HepG2 (cell line): ENCODE measurements around the gene DLG1. TPM values are rescaled to one million over a fixed set of nuclear protein-coding genes. Genes with fewer than 3 reads are reported as not detected.

Experiments used
- ATAC-seq: fragments of 200-7000 bp; cut with Tn5 transposase; 3 replicates; pipeline ENCODE4 v1.9.1; 2020; ENCODE audit warnings: mild to moderate bottlenecking, moderate library complexity
- BruUV-seq: library from RNA; stranded (reverse); fragments of 400-500 nt; replicated peaks from 2 replicates; lab custom pipeline; 2021; lab: Mats Ljungman, UMichigan
- CTCF ChIA-PET: fragments of 300-600 bp; formaldehyde crosslinking; extraction: SDS; loops from one replicate; lab custom pipeline; 2021; ENCODE audit warnings: low total read pairs, inconsistent platforms, low intra/inter-chr PET ratio; lab: Yijun Ruan, JAX
- POLR2A ChIA-PET: fragments of 350-600 bp; sonication (Branson Sonifier 250); formaldehyde crosslinking; loops from one replicate; lab custom pipeline; 2020; ENCODE audit warnings: antibody characterized with exemption, inconsistent platforms; lab: Yijun Ruan, JAX
- DNase-seq: peaks from one replicate; pipeline ENCODE4 v3.0.0-alpha.2; 2015; ENCODE audit warnings: low spot score
- FAIRE-seq: peaks from 3 replicates; lab custom pipeline; 2011; peaks lifted over from hg19 to GRCh38; lab: Jason Lieb, UNC
- H2AFZ ChIP-seq: one replicate; pipeline ENCODE4 v1.6.1; 2011; ENCODE audit warnings: low read length, inconsistent platforms
- H3K27ac ChIP-seq: fragments of 300-600 bp; 3 replicates; pipeline ENCODE4 v1.8.0; 2011; ENCODE audit warnings: mixed run types, mild to moderate bottlenecking, mixed read lengths, low read length, inconsistent platforms; ENCODE audit not compliant: insufficient read depth; ENCODE audit errors: extremely low read length
- H3K27me3 ChIP-seq, 2 experiments: fragments of 200-600 bp in 1 of 2; 2 replicates in 1 of 2; 3 replicates in 1 of 2; pipeline versions ENCODE4 v1.6.0 to v1.8.0; 2011; ENCODE audit warnings: low read length in 2 of 2, mild to moderate bottlenecking in 2 of 2, moderate library complexity in 2 of 2, inconsistent platforms in 1 of 2; ENCODE audit not compliant: insufficient read depth in 2 of 2, control insufficient read depth in 1 of 2
- H3K36me3 ChIP-seq, 2 experiments: fragments of 200-600 bp in 1 of 2; replicated peaks in 1 of 2; 2 replicates in 1 of 2; 3 replicates in 1 of 2; pipeline versions ENCODE4 v1.5.1 to v1.8.0; 2011; ENCODE audit warnings: low read length in 2 of 2, inconsistent platforms in 1 of 2; ENCODE audit not compliant: insufficient read depth in 2 of 2, control insufficient read depth in 1 of 2
- H3K4me1 ChIP-seq: 2 replicates; pipeline ENCODE4 v1.5.1; 2012; ENCODE audit warnings: low read length, inconsistent platforms; ENCODE audit not compliant: insufficient read depth
- H3K4me2 ChIP-seq: 2 replicates; pipeline ENCODE4 v1.6.0; 2011; ENCODE audit warnings: low read depth, low read length, inconsistent platforms
- H3K4me3 ChIP-seq, 3 experiments: fragments of 200-600 bp in 1 of 3; sonication (generic), shearing (Covaris generic) in 1 of 3; replicated peaks in 1 of 3; 2 replicates each; pipeline ENCODE4 v1.5.1; 2011 to 2016; ENCODE audit warnings: low read length in 3 of 3, inconsistent platforms in 2 of 3, low read depth in 2 of 3, mild to moderate bottlenecking in 2 of 3, control low read depth in 1 of 3, mixed read lengths in 1 of 3; ENCODE audit not compliant: insufficient read depth in 1 of 3
- H3K79me2 ChIP-seq: one replicate; pipeline ENCODE4 v1.6.1; 2011; ENCODE audit warnings: low read length, inconsistent platforms; ENCODE audit not compliant: insufficient read depth
- H3K9ac ChIP-seq: 2 replicates; pipeline ENCODE4 v1.6.0; 2011; ENCODE audit warnings: mild to moderate bottlenecking, low read depth, low read length, inconsistent platforms; ENCODE audit not compliant: insufficient read depth
- H3K9me3 ChIP-seq: 2 replicates; pipeline ENCODE4 v1.5.1; 2012; ENCODE audit warnings: mild to moderate bottlenecking, low read length
- H4K20me1 ChIP-seq: 2 replicates; pipeline ENCODE4 v1.6.0; 2011; ENCODE audit warnings: inconsistent platforms, mild to moderate bottlenecking, low read length, moderate library complexity; ENCODE audit not compliant: insufficient read depth
- ATRX ChIP-seq: sonication (generic); formaldehyde crosslinking; IDR thresholded peaks from 2 replicates; pipeline ENCODE4 v1.4.0; 2020; ENCODE audit warnings: missing genetic modification reagents, borderline replicate concordance
- DNMT1 ChIP-seq: sonication (generic); formaldehyde crosslinking; IDR thresholded peaks from 2 replicates; pipeline ENCODE4 v1.5.1; 2020; ENCODE audit warnings: mild to moderate bottlenecking, missing genetic modification reagents
- KDM5B ChIP-seq: sonication (generic); formaldehyde crosslinking; IDR thresholded peaks from 2 replicates; pipeline ENCODE4 v1.4.0; 2020; ENCODE audit warnings: missing genetic modification reagents, mild to moderate bottlenecking, borderline replicate concordance
- KLF6 ChIP-seq: IDR thresholded peaks from 2 replicates; pipeline ENCODE4 v1.8.0; 2016; ENCODE audit warnings: missing biosample characterization, missing genetic modification reagents
- MAFF ChIP-seq: IDR thresholded peaks from 2 replicates; pipeline ENCODE4 v1.6.1; 2011; ENCODE audit warnings: low read depth, low read length, improper control_type of control experiment
- PHF20 ChIP-seq: sonication (generic); formaldehyde crosslinking; IDR thresholded peaks from 2 replicates; pipeline ENCODE4 v1.5.0; 2020; ENCODE audit warnings: mild to moderate bottlenecking, missing genetic modification reagents
- POLR2AphosphoS5 ChIP-seq: IDR thresholded peaks from 2 replicates; pipeline ENCODE4 v1.6.1; 2012; ENCODE audit warnings: low read depth, low read length
- RBM22 ChIP-seq: fragments of 200-400 bp; formaldehyde crosslinking; optimal IDR thresholded peaks from 2 replicates; pipeline ENCODE3; 2017; ENCODE audit warnings: mild to moderate bottlenecking, low read length, moderate library complexity
- SKI ChIP-seq: fragments of 450-650 bp; IDR thresholded peaks from one replicate; pipeline ENCODE4 v1.6.1; 2018; ENCODE audit warnings: mild to moderate bottlenecking; ENCODE audit not compliant: partially characterized antibody
- TP53 ChIP-seq: sonication (generic); formaldehyde crosslinking; conservative IDR thresholded peaks from 2 replicates; pipeline ENCODE4 v1.4.0; 2020; ENCODE audit warnings: missing genetic modification reagents
- ZFAT ChIP-seq: sonication (generic); formaldehyde crosslinking; conservative IDR thresholded peaks from 2 replicates; pipeline ENCODE4 v1.8.1; 2023; ENCODE audit warnings: missing genetic modification reagents, inconsistent platforms
- ZNF547 ChIP-seq: sonication (generic); formaldehyde crosslinking; IDR thresholded peaks from 2 replicates; pipeline ENCODE4 v1.5.1; 2020; ENCODE audit warnings: mild to moderate bottlenecking, missing genetic modification reagents
- ZNF562 ChIP-seq: sonication (generic); formaldehyde crosslinking; IDR thresholded peaks from 2 replicates; pipeline ENCODE4 v1.8.0; 2022; ENCODE audit warnings: missing genetic modification reagents, borderline replicate concordance
- ZNF766 ChIP-seq: sonication (generic); formaldehyde crosslinking; IDR thresholded peaks from 2 replicates; pipeline ENCODE4 v1.5.0; 2020; ENCODE audit warnings: missing genetic modification reagents, borderline replicate concordance
- WGBS: methylation state at CpG from one replicate; pipeline ENCODE4 v1.1.6; 2017; ENCODE audit warnings: low lambda C conversion rate; 5-methylcytosine and 5-hydroxymethylcytosine counted together
- in situ Hi-C: cut with HindIII; loops from 2 replicates; pipeline ENCODE4 v1.10.0; 2017; ENCODE audit warnings: low pct_unique_long_range_greater_than_20kb; ENCODE audit not compliant: extremely low pct_ligation_motif_present
- intact Hi-C: fragments of 100-400 bp; cut with micrococcal nuclease; formaldehyde crosslinking; loops from one replicate; pipeline ENCODE4 v1.10.0; 2022; ENCODE audit not compliant: unreplicated experiment
- polyA plus RNA-seq, 8 experiments: library from polyadenylated mRNA; depleted of rRNA in 3 of 8; stranded (reverse) in 7 of 8; unstranded in 1 of 8; fragments of >200 nt; fragmentation: Illumina TruSeq in 4 of 8; extraction: Trizol in 4 of 8; gene quantifications; 2 replicates each; pipeline versions ENCODE4 v1.2.1 to v1.2.3, GENCODE V29; 2011 to 2016; ENCODE audit warnings: low read depth in 4 of 8, missing spikeins in 1 of 8, mixed read lengths in 1 of 8; ENCODE audit not compliant: insufficient read depth in 1 of 8
- total RNA-seq, 5 experiments: library from RNA; depleted of rRNA; stranded (reverse); fragments of >200 nt; fragmentation: Illumina TruSeq; extraction: Trizol; gene quantifications; 2 replicates each; pipeline ENCODE4 v1.2.3, GENCODE V29; 2016; ENCODE audit warnings: low read depth in 1 of 5
- TF ChIP-seq, protein P1 (sequence below): sonication (generic); formaldehyde crosslinking; IDR thresholded peaks from 2 replicates; pipeline ENCODE4 v1.4.0; 2020; ENCODE audit warnings: missing genetic modification reagents, borderline replicate concordance
- TF ChIP-seq, protein P2 (sequence below): sonication (generic); formaldehyde crosslinking; IDR thresholded peaks from 2 replicates; pipeline ENCODE4 v1.9.0; 2021; ENCODE audit warnings: missing genetic modification reagents, borderline replicate concordance

The DLG1 gene
- total and polyA plus RNA-seq, 2 of the 13 experiments (the other 11 are each of a cell fraction or from before 2014, with no cell fraction given): 30.5 to 104 TPM

DNA sequence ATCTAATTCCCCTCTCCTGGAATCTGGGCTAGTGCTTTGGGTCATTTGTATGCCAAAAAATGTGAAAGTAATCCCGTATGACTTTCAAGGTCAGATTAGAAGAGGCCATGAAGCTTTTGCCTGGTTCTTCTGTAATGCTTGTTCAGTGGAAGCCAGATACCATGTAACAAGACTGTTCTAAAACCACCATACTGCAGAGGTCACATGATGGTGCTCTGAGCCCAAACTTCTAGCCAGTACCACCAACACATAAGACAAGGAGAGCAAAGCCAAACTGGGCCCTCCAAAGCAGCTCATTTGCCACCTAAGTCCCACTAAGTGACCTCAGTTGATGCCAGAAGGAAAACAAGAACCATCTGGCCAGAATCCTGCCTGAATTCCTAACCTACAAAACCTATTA is 204.5 kb downstream of the DLG1 start:
- in situ Hi-C loops: no loop called here
- TF ChIP-seq RBM22 (peak; percentile 86), DNMT1 (CRISPR knock-in tag) (no peak), PHF20 (CRISPR knock-in tag) (no peak), ZFAT (no peak), SKI (no peak), ZNF562 (CRISPR knock-in tag) (no peak), ATRX (CRISPR knock-in tag) (no peak), MAFF (no peak)
- TF ChIP-seq, all 625 proteins: peak for 1
- Histone ChIP-seq H3K4me3 (no peak overlapping the region), H3K9me3 (no peaks in the 10 kb centered on the region), H3K79me2 (no peaks in the 10 kb centered on the region), H4K20me1 (no peaks in the 10 kb centered on the region), H3K4me2 (no peak overlapping the region), H3K36me3 (peaks cover 3 to 32% of the 10 kb centered on the region in 2 experiments), H3K27ac (no peak overlapping the region), H3K27me3 (no peaks in the 10 kb centered on the region), H3K9ac (no peak overlapping the region), H3K4me1 (no peaks in the 10 kb centered on the region), H2AFZ (no peak overlapping the region)
- ChIA-PET POLR2A (no interaction called here), CTCF (no interaction called here)
- no peak for DNase-seq
- no peak for FAIRE-seq
- ATAC-seq: no peak
- no TSS peak for BruUV-seq
- 36% methylated on average over 1 of the region's 1 CpG for WGBS
- intact Hi-C loops: no loop called here

DNA sequence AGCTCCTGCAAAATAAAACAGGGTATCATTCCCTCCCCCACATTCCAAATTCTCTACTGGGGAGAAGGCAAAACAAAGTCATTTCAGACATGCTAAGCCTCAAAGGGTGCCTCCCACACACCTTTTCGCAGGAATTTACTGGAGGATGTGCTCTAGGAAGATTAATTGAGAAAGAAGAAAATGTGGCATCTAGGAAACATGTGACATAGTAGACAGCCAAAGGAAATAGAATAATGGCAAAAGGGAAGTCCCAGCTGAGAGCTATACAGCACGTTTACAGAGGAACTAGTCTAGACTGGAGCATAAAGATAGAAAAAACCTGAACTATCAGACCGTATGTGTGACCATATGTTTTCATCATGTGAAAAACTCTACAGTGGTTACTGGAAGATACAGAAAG is 210.0 kb downstream of the DLG1 start:
- CTCF ChIA-PET: no interaction called here
- no peak for ATAC-seq
- H3K4me2 ChIP-seq: no peak overlapping the region
- FAIRE-seq: no peak
- intact Hi-C loops: no loop called here
- no peaks in the 10 kb centered on the region for H3K4me1 ChIP-seq
- no peaks in the 10 kb centered on the region for H3K79me2 ChIP-seq
- no peak overlapping the region for H3K4me3 ChIP-seq
- 97% methylated on average over 3 of the region's 3 CpGs for WGBS
- no peak overlapping the region for H2AFZ ChIP-seq
- no peak overlapping the region for H3K9ac ChIP-seq
- in situ Hi-C loops: no loop called here
- peaks cover 4 to 19% of the 10 kb centered on the region in 2 experiments for H3K36me3 ChIP-seq
- POLR2A ChIA-PET: no interaction called here
- DNase-seq: no peak
- H3K27ac ChIP-seq: no peak overlapping the region
- no peaks in the 10 kb centered on the region for H3K9me3 ChIP-seq
- BruUV-seq: no TSS peak
- H4K20me1 ChIP-seq: no peaks in the 10 kb centered on the region
- H3K27me3 ChIP-seq: no peaks in the 10 kb centered on the region
- no peak for TF ChIP-seq KDM5B (CRISPR knock-in tag)
- no peak for TF ChIP-seq KLF6 (CRISPR knock-in tag)
- TF ChIP-seq ZNF547: no peak
- no peak for TF ChIP-seq POLR2AphosphoS5
- TF ChIP-seq, protein P1, sequence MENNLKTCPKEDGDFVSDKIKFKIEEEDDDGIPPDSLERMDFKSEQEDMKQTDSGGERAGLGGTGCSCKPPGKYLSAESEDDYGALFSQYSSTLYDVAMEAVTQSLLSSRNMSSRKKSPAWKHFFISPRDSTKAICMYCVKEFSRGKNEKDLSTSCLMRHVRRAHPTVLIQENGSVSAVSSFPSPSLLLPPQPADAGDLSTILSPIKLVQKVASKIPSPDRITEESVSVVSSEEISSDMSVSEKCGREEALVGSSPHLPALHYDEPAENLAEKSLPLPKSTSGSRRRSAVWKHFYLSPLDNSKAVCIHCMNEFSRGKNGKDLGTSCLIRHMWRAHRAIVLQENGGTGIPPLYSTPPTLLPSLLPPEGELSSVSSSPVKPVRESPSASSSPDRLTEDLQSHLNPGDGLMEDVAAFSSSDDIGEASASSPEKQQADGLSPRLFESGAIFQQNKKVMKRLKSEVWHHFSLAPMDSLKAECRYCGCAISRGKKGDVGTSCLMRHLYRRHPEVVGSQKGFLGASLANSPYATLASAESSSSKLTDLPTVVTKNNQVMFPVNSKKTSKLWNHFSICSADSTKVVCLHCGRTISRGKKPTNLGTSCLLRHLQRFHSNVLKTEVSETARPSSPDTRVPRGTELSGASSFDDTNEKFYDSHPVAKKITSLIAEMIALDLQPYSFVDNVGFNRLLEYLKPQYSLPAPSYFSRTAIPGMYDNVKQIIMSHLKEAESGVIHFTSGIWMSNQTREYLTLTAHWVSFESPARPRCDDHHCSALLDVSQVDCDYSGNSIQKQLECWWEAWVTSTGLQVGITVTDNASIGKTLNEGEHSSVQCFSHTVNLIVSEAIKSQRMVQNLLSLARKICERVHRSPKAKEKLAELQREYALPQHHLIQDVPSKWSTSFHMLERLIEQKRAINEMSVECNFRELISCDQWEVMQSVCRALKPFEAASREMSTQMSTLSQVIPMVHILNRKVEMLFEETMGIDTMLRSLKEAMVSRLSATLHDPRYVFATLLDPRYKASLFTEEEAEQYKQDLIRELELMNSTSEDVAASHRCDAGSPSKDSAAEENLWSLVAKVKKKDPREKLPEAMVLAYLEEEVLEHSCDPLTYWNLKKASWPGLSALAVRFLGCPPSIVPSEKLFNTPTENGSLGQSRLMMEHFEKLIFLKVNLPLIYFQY: no peak
- no peak for TF ChIP-seq ZNF766 (CRISPR knock-in tag)
- no peak for TF ChIP-seq TP53
- TF ChIP-seq, protein P2, sequence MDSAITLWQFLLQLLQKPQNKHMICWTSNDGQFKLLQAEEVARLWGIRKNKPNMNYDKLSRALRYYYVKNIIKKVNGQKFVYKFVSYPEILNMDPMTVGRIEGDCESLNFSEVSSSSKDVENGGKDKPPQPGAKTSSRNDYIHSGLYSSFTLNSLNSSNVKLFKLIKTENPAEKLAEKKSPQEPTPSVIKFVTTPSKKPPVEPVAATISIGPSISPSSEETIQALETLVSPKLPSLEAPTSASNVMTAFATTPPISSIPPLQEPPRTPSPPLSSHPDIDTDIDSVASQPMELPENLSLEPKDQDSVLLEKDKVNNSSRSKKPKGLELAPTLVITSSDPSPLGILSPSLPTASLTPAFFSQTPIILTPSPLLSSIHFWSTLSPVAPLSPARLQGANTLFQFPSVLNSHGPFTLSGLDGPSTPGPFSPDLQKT: no peak
